ENCODE measurements around the gene THUMPD3. TPM values are rescaled to one million over a fixed set of nuclear protein-coding genes. Genes with fewer than 3 reads are reported as not detected.

THUMPD3 gene
- 65.1 and 119 TPM in 2 replicates for total RNA-seq (2011; cell fraction: chromatin; rRNA removed; ENCODE audit: low replicate concordance)
- 39.5 and 43.0 TPM in 2 replicates for total RNA-seq (2011; cell fraction: nucleolus; rRNA removed)
- 58.4 and 80.8 TPM in 2 replicates for total RNA-seq (2011; cell fraction: nucleoplasm; rRNA removed)
- 74.6 and 75.5 TPM in 2 replicates for total RNA-seq (2014; rRNA removed)
- total RNA-seq (2014; rRNA removed; fragmentation: Illumina TruSeq; extraction: Trizol): 125 and 131 TPM in 2 replicates
- total RNA-seq (2015; rRNA removed; fragmentation: Illumina TruSeq; extraction: Trizol): 111 and 113 TPM in 2 replicates
- total RNA-seq (2021): 106 and 114 TPM in 2 replicates
- polyA plus RNA-seq (2011; rRNA removed): 115 and 132 TPM in 2 replicates
- 37.6 and 59.9 TPM in 2 replicates for polyA plus RNA-seq (2011; cell fraction: cytosol; rRNA removed)
- 49.9 and 51.8 TPM in 2 replicates for polyA plus RNA-seq (2011; cell fraction: nucleus; rRNA removed)
- 85.6 and 109 TPM in 2 replicates for polyA plus RNA-seq (2012)
- polyA plus RNA-seq (2014; fragmentation: Illumina TruSeq; extraction: Trizol): 102 and 118 TPM in 2 replicates
- polyA plus RNA-seq (2014; fragmentation: Nextera tagmentation; extraction: Ambion mirVana): 10 to 100 TPM; 58.3 to 78.1 TPM
- polyA plus RNA-seq (2014; rRNA removed): 83.9 and 99.5 TPM in 2 replicates
- polyA minus RNA-seq (2011; rRNA and poly(A)+ RNA removed): 305 and 319 TPM in 2 replicates
- polyA minus RNA-seq (2011; cell fraction: cytosol; rRNA and poly(A)+ RNA removed): 40.5 and 64.5 TPM in 2 replicates
- polyA minus RNA-seq (2011; cell fraction: nucleus; rRNA and poly(A)+ RNA removed): 30.8 and 37.4 TPM in 2 replicates
- Bru-seq, nascent RNA: percentile 95 among the genes with signal in this experiment
- BruChase-seq, experiment 1, labeled RNA remaining after a 2-hour chase: percentile 95 among the genes with signal in this experiment
- percentile 94 among the genes with signal in this experiment for BruChase-seq, experiment 2, labeled RNA remaining after a 6-hour chase
- long read RNA-seq, experiment 1, transcript THUMPD3-201 (10 exons, 3,961 nt): minor isoform, 107 of 388 reads
- long read RNA-seq, experiment 1, transcript THUMPD3-210 (10 exons, 2,390 nt): minor isoform, 11 of 388 reads
- long read RNA-seq, experiment 1, transcript THUMPD3-206 (10 exons, 2,877 nt): major isoform, 110 of 388 reads
- long read RNA-seq, experiment 1, partial matches to known transcripts: 41 of 388 reads
- long read RNA-seq, experiment 1, other reads (novel, unspliced or antisense): 116 of 388 reads
- long read RNA-seq, experiment 2, transcript THUMPD3-206 (10 exons, 2,877 nt): major isoform, 20 of 111 reads
- long read RNA-seq, experiment 2, transcript THUMPD3-201 (10 exons, 3,961 nt): minor isoform, 14 of 111 reads
- long read RNA-seq, experiment 2, partial matches to known transcripts: 17 of 111 reads
- long read RNA-seq, experiment 2, other reads (novel, unspliced or antisense): 58 of 111 reads
- long read RNA-seq, experiment 3, transcript THUMPD3-206 (10 exons, 2,877 nt): major isoform, 16 of 88 reads
- long read RNA-seq, experiment 3, transcript THUMPD3-201 (10 exons, 3,961 nt): minor isoform, 9 of 88 reads
- long read RNA-seq, experiment 3, partial matches to known transcripts: 40 of 88 reads
- long read RNA-seq, experiment 3, other reads (novel, unspliced or antisense): 22 of 88 reads

DNA sequence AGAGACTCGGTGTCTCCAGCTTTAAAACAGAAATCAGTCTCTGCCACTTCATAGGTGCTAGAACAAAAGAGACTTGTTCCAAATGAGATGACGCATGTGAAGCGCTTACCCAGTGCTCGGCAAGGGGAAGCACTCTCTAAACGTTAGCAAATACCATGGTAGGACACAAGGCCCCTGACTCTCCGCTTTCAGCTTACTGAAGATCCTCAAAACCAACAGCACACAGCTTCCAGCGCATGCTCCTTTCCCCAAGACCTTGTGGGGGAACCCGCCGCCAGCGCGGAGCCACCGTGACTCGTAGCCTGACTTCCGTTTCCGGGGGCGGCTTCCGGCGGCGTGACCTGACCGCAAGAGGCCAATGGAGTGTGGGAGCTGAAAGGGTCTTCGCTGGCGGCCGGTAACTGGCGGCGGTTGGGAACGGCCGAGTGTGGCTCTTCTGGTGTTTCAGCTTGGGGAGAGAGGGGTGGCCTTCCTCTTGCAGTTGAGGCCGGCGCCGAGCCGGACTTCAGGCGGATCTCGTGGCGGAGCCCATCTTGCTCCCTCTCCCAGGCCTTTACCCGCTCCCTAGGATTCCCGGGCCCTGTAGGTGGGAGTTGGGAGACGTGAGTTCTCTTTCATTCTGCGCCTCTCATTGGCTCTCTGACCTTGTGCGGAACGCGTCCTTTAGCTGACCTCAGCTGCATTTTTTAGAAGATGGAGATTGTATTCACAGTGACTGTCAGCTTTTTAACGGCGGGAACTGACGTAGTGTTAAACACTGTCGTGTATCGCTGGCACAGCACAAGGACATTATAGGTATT, at the start of gene THUMPD3:
TSS of gene THUMPD3 (plus strand) at position 324 of the 800 bp plus-strand sequence. CDS start 2,015 bp downstream, outside the sequence.
- H3K79me2 ChIP-seq (ENCODE audit: control insufficient read depth, insufficient read depth, low read length): peaks cover 63% of the 10 kb centered on the region
- ATAC-seq (peak; percentile 96), FAIRE-seq (peak; percentile 93), DNase-seq (ENCODE audit: extremely low read depth in 1 of 4, low spot score in 3 of 4) (peak; percentile 91 to 98 (median 92))
- peaks cover 4 to 13% of the 10 kb centered on the region in 2 experiments; a peak in 4 of 5 replicates for H3K4me1 ChIP-seq (replicated peaks in 1 of 2; ENCODE audit: control insufficient read depth in 2 of 2, insufficient read depth in 2 of 2, low read length in 2 of 2)
- H3K27me3 ChIP-seq (ENCODE audit: control insufficient read depth in 2 of 2, insufficient read depth in 2 of 2, low read length in 2 of 2): no peaks in the 10 kb centered on the region
- ChIA-PET CTCF (ENCODE audit: low intra/inter-chr PET ratio) (no interaction called here), POLR2A (interaction anchor here (0.5 to 4.5 kb wide), 40 partner anchors 10 to 662 kb away, joined by 3 to 104 read pairs (median 4); partner anchors contain the start of genes BRPF1, OGG1 and SETD5)
- H3K9me3 ChIP-seq (replicated peaks; ENCODE audit: control insufficient read depth, insufficient read depth, low read depth, low read length): no peaks in the 10 kb centered on the region
- in situ Hi-C loops (cut with MboI) (loop anchor here (5.0 kb wide), 1 partner anchor 64 kb away; no protein-coding TSS in a partner anchor), intact Hi-C loops (cut with micrococcal nuclease) (loop anchor here (1.0 to 2.0 kb wide), 2 partner anchors 34 to 59 kb away; partner anchors contain the start of gene SETD5)
- peak within 1 kb of the TSS; percentile 95 for H3K4me2 ChIP-seq (ENCODE audit: insufficient read depth, low read length)
- H4K20me1 ChIP-seq (replicated peaks; ENCODE audit: control insufficient read depth, insufficient read depth, low read length): no peaks in the 10 kb centered on the region
- H3K36me3 ChIP-seq (ENCODE audit: control insufficient read depth, insufficient read depth, low read length): peaks cover 34% of the 10 kb centered on the region
- under 1% methylated on average over 46 of the region's 46 CpGs for WGBS (ENCODE audit: insufficient coverage, low coverage, missing lambda C conversion rate)
- H3K9me1 ChIP-seq (ENCODE audit: control insufficient read depth, insufficient read depth, low read length): no peaks in the 10 kb centered on the region
- peak within 1 kb of the TSS; percentile 63 for H3K4me3 ChIP-seq
- H3K9ac ChIP-seq (ENCODE audit: insufficient read depth in 1 of 2, low read depth in 2 of 2, low read length in 2 of 2): peak within 1 kb of the TSS; percentile 97 to 98
- H3K27ac ChIP-seq (ENCODE audit: extremely low read depth, low read depth, low read length): peak within 1 kb of the TSS; percentile 94
- TSS peak; percentile 55 for BruUV-seq (replicated peaks)
- H2AFZ ChIP-seq (ENCODE audit: low read depth, low read length): peak within 1 kb of the TSS; percentile 90
- TF ChIP-seq BRF1 (IDR thresholded peaks at IDR 0.05; ENCODE audit: borderline replicate concordance, extremely low read depth, insufficient read length): no peak
- peak; percentile 88 for TF ChIP-seq FOXP4 (CRISPR knock-in tag; IDR thresholded peaks at IDR 0.05; ENCODE audit: borderline replicate concordance)
- TF ChIP-seq POLR2B (IDR thresholded peaks at IDR 0.05; ENCODE audit: low read depth, partially characterized antibody): peak; percentile 97
- TF ChIP-seq, protein P1, sequence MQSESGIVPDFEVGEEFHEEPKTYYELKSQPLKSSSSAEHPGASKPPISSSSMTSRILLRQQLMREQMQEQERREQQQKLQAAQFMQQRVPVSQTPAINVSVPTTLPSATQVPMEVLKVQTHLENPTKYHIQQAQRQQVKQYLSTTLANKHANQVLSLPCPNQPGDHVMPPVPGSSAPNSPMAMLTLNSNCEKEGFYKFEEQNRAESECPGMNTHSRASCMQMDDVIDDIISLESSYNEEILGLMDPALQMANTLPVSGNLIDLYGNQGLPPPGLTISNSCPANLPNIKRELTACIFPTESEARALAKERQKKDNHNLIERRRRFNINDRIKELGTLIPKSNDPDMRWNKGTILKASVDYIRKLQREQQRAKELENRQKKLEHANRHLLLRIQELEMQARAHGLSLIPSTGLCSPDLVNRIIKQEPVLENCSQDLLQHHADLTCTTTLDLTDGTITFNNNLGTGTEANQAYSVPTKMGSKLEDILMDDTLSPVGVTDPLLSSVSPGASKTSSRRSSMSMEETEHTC (IDR thresholded peaks at IDR 0.05): peak; percentile 79; the same call in 1 of the 2 replicates
- TF ChIP-seq BCLAF1 (IDR thresholded peaks at IDR 0.05; ENCODE audit: borderline replicate concordance in 1 of 2, control insufficient read depth in 1 of 2, low read depth in 2 of 2, low read length in 1 of 2): 0 out of 4 replicates have a peak, but pooled peaks of 1 of the 2 experiments have one; percentile 73
